IMR-90 (cell line): ENCODE results near the gene TYMS. TPM values are rescaled to one million over a fixed set of nuclear protein-coding genes. Genes with fewer than 3 reads are reported as not detected.

Experiments
- ATAC-seq: fragments of 200-7000 bp; cut with Tn5 transposase; 2 replicates; pipeline ENCODE4 v1.9.1; 2020; ENCODE audit warnings: low read depth, mild to moderate bottlenecking, moderate library complexity
- BruUV-seq: library from RNA; stranded (reverse); fragments of 400-500 nt; replicated peaks from 2 replicates; lab custom pipeline; 2021; lab: Mats Ljungman, UMichigan
- CTCF ChIA-PET: fragments of 300-600 bp; formaldehyde crosslinking; extraction: SDS; loops from one replicate; lab custom pipeline; 2021; ENCODE audit warnings: antibody characterized with exemption; lab: Yijun Ruan, JAX
- POLR2A ChIA-PET: fragments of 300-600 bp; sonication (Branson Sonifier 250); formaldehyde crosslinking; loops from one replicate; lab custom pipeline; 2022; ENCODE audit warnings: antibody characterized with exemption; ENCODE audit not compliant: unreplicated experiment; lab: Charles Lee
- DNase-seq: peaks from one replicate; pipeline ENCODE4 v3.0.0; 2013
- H2AFZ ChIP-seq: replicated peaks from 2 replicates; pipeline ENCODE3; 2013; ENCODE audit warnings: low read length, mild to moderate bottlenecking; ENCODE audit not compliant: poor library complexity
- H2AK5ac ChIP-seq: 2 replicates; pipeline ENCODE4 v1.6.1; 2013; ENCODE audit warnings: low read depth, low read length, inconsistent platforms
- H2AK9ac ChIP-seq: replicated peaks from 2 replicates; pipeline ENCODE3; 2013; ENCODE audit warnings: mild to moderate bottlenecking, low read depth, low read length, moderate library complexity; ENCODE audit not compliant: poor library complexity
- H2BK120ac ChIP-seq: 2 replicates; pipeline ENCODE4 v1.6.1; 2013; ENCODE audit warnings: low read depth, low read length, inconsistent platforms
- H2BK15ac ChIP-seq: 3 replicates; pipeline ENCODE4 v1.6.1; 2013; ENCODE audit warnings: low read depth, low read length, inconsistent platforms
- H2BK20ac ChIP-seq: 2 replicates; pipeline ENCODE4 v1.6.1; 2013; ENCODE audit warnings: low read depth, mild to moderate bottlenecking, inconsistent platforms, low read length, moderate library complexity
- H2BK5ac ChIP-seq: 2 replicates; pipeline ENCODE4 v1.6.1; 2013; ENCODE audit warnings: mild to moderate bottlenecking, low read depth, low read length, inconsistent platforms; ENCODE audit not compliant: poor library complexity, severe bottlenecking
- H3K14ac ChIP-seq: replicated peaks from 2 replicates; pipeline ENCODE4 v1.6.1; 2013; ENCODE audit warnings: low read depth, low read length, inconsistent platforms
- H3K18ac ChIP-seq: 2 replicates; pipeline ENCODE4 v1.6.1; 2013; ENCODE audit warnings: low read depth, low read length, control low read depth
- H3K23ac ChIP-seq: 2 replicates; pipeline ENCODE4 v1.6.1; 2013; ENCODE audit warnings: low read depth, low read length, inconsistent platforms
- H3K27ac ChIP-seq: 2 replicates; pipeline ENCODE4 v1.5.1; 2013; ENCODE audit warnings: mild to moderate bottlenecking, control low read depth, low read length; ENCODE audit not compliant: insufficient read depth
- H3K27me3 ChIP-seq: 2 replicates; pipeline ENCODE4 v1.6.1; 2013; ENCODE audit warnings: low read length; ENCODE audit not compliant: control insufficient read depth, insufficient read depth
- H3K36me3 ChIP-seq: 2 replicates; pipeline ENCODE4 v1.6.1; 2013; ENCODE audit warnings: low read length, mixed read lengths; ENCODE audit not compliant: control insufficient read depth, insufficient read depth
- H3K4ac ChIP-seq: 2 replicates; pipeline ENCODE4 v1.6.1; 2013; ENCODE audit warnings: low read depth, low read length, inconsistent platforms
- H3K4me1 ChIP-seq: 2 replicates; pipeline ENCODE4 v1.6.1; 2013; ENCODE audit warnings: low read length, mixed read lengths; ENCODE audit not compliant: control insufficient read depth, insufficient read depth
- H3K4me2 ChIP-seq: 2 replicates; pipeline ENCODE4 v1.6.1; 2013; ENCODE audit warnings: low read depth, mild to moderate bottlenecking, control low read depth, low read length, moderate library complexity
- H3K4me3 ChIP-seq: 2 replicates; pipeline ENCODE4 v1.5.1; 2013; ENCODE audit warnings: low read depth, mild to moderate bottlenecking, control low read depth, low read length, moderate library complexity; ENCODE audit not compliant: insufficient read depth
- H3K56ac ChIP-seq: 2 replicates; pipeline ENCODE4 v1.6.1; 2013; ENCODE audit warnings: low read length, inconsistent platforms; ENCODE audit not compliant: insufficient read depth; ENCODE audit errors: extremely low read depth
- H3K79me1 ChIP-seq, 2 experiments: 2 replicates each; pipeline ENCODE4 v1.6.1; 2013; ENCODE audit warnings: low read length in 2 of 2, inconsistent platforms in 1 of 2, low read depth in 1 of 2
- H3K9ac ChIP-seq: 2 replicates; pipeline ENCODE4 v1.6.1; 2013; ENCODE audit warnings: low read depth, low read length, control low read depth
- H3K9me1 ChIP-seq: 2 replicates; pipeline ENCODE4 v1.6.1; 2013; ENCODE audit warnings: low read length, inconsistent platforms; ENCODE audit not compliant: insufficient read depth
- H3K9me3 ChIP-seq: 2 replicates; pipeline ENCODE4 v1.6.1; 2013; ENCODE audit warnings: low read length; ENCODE audit not compliant: control insufficient read depth, insufficient read depth
- H4K20me1 ChIP-seq: 2 replicates; pipeline ENCODE4 v1.6.1; 2013; ENCODE audit warnings: low read length, inconsistent platforms; ENCODE audit not compliant: insufficient read depth
- H4K5ac ChIP-seq: 2 replicates; pipeline ENCODE4 v1.6.1; 2013; ENCODE audit warnings: mild to moderate bottlenecking, low read depth, low read length, control low read depth
- H4K8ac ChIP-seq, 2 experiments: 2 replicates each; pipeline ENCODE4 v1.6.1; 2013; ENCODE audit warnings: low read depth in 2 of 2, low read length in 2 of 2, control low read depth in 1 of 2, inconsistent platforms in 1 of 2
- H4K91ac ChIP-seq: 2 replicates; pipeline ENCODE4 v1.6.1; 2013; ENCODE audit warnings: low read depth, low read length, inconsistent platforms; ENCODE audit not compliant: insufficient read depth
- CEBPB ChIP-seq: IDR thresholded peaks from 2 replicates; pipeline ENCODE4 v1.6.1; 2012; ENCODE audit warnings: low read depth, low read length, improper control_type of control experiment
- CHD1 ChIP-seq: IDR thresholded peaks from 2 replicates; pipeline ENCODE4 v1.6.1; 2012; ENCODE audit warnings: low read depth, low read length, improper control_type of control experiment
- ELK1 ChIP-seq: fragments of 150-350 bp; IDR thresholded peaks from 2 replicates; pipeline ENCODE4 v1.6.1; 2016; ENCODE audit warnings: low read depth, mild to moderate bottlenecking, low read length, moderate library complexity, borderline replicate concordance
- FOS ChIP-seq: fragments of 150-350 bp; IDR thresholded peaks from 2 replicates; pipeline ENCODE4 v1.6.1; 2016; ENCODE audit warnings: low read depth, low read length
- MAFK ChIP-seq: IDR thresholded peaks from 2 replicates; pipeline ENCODE4 v1.6.1; 2012; ENCODE audit warnings: low read depth, low read length, improper control_type of control experiment
- MAZ ChIP-seq: IDR thresholded peaks from 2 replicates; pipeline ENCODE4 v1.6.1; 2012; ENCODE audit warnings: low read depth, mild to moderate bottlenecking, low read length, improper control_type of control experiment, moderate library complexity, borderline replicate concordance
- MXI1 ChIP-seq: IDR thresholded peaks from 2 replicates; pipeline ENCODE4 v1.6.1; 2012; ENCODE audit warnings: low read depth, mild to moderate bottlenecking, low read length, moderate library complexity, borderline replicate concordance
- NFE2L2 ChIP-seq: fragments of 150-350 bp; IDR thresholded peaks from 2 replicates; pipeline ENCODE4 v1.6.1; 2016; ENCODE audit warnings: low read depth, mild to moderate bottlenecking, low read length
- POLR2A ChIP-seq: IDR thresholded peaks from 2 replicates; pipeline ENCODE4 v1.6.1; 2012; ENCODE audit warnings: mild to moderate bottlenecking, low read depth, low read length
- RAD21 ChIP-seq: IDR thresholded peaks from 2 replicates; pipeline ENCODE4 v1.6.1; 2012; ENCODE audit warnings: low read length, improper control_type of control experiment
- RCOR1 ChIP-seq: IDR thresholded peaks from 2 replicates; pipeline ENCODE4 v1.6.1; 2012; ENCODE audit warnings: mild to moderate bottlenecking, low read length, improper control_type of control experiment; ENCODE audit not compliant: insufficient replicate concordance
- SMC3 ChIP-seq: fragments of 150-350 bp; IDR thresholded peaks from 2 replicates; pipeline ENCODE4 v1.6.1; 2016; ENCODE audit warnings: low read depth, mild to moderate bottlenecking, antibody characterized with exemption, low read length, moderate library complexity
- WGBS, 2 experiments: methylation state at CpG; one replicate each; pipeline versions ENCODE4 v1.1.5 to v1.1.7; 2013; ENCODE audit warnings: missing lambda C conversion rate in 2 of 2; ENCODE audit not compliant: insufficient read length in 1 of 2; ENCODE audit errors: extremely low coverage in 2 of 2; 5-methylcytosine and 5-hydroxymethylcytosine counted together
- dilution Hi-C: fragments of 300-500 bp; cut with HindIII; formaldehyde crosslinking; loops from one replicate; pipeline ENCODE4 v1.14.3; 2018; ENCODE audit warnings: low sequenced_read_pairs; ENCODE audit not compliant: unreplicated experiment
- in situ Hi-C: fragments of 300-500 bp; cut with MboI; formaldehyde crosslinking; loops from 3 replicates; pipeline ENCODE4 v1.14.3; 2019; ENCODE audit warnings: low sequenced_read_pairs, inconsistent platforms, mixed read lengths
- intact Hi-C: fragments of 100-400 bp; cut with micrococcal nuclease; formaldehyde crosslinking; loops from 2 replicates; pipeline ENCODE4 v1.10.0; 2022
- polyA plus RNA-seq, 3 experiments: library from polyadenylated mRNA; depleted of rRNA; stranded (reverse); fragments of >200 nt; gene quantifications; 2 replicates each; pipeline ENCODE4 v1.2.3, GENCODE V29; 2012; ENCODE audit warnings: low replicate concordance in 1 of 3
- total RNA-seq: library from RNA; depleted of rRNA; stranded (reverse); fragments of >200 nt; gene quantifications from 2 replicates; pipeline ENCODE4 v1.2.3, GENCODE V29; 2012
- TF ChIP-seq, protein P1 (sequence below): conservative IDR thresholded peaks from 2 replicates; pipeline ENCODE4 v1.5.1; 2012; ENCODE audit warnings: mild to moderate bottlenecking, low read depth, low read length, improper control_type of control experiment
- TF ChIP-seq, protein P2 (sequence below): fragments of 150-350 bp; IDR thresholded peaks from 2 replicates; pipeline ENCODE4 v1.6.1; 2017; ENCODE audit warnings: mild to moderate bottlenecking, antibody characterized with exemption, low read length, low read depth

Gene TYMS
- total and polyA plus RNA-seq, 2 of the 4 experiments (the other 2 are of a cell fraction), result 28.3 to 92.2 TPM

DNA sequence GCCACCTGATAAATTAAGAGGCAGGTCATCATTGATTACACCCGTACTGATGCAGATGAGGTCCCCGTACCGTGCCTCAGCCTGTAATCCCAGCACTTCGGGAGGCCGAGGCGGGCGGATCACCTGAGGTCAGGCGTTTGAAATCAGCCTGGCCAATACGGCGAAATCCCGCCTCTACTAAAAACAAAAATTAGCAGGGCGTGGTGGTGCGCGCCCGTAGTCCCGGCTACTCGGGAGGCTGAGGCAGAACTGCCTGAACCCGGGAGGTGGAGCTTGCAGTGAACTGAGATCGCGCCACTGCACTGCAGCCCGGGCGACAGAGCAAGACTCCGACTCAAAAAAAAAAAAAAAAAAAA, 55.7 kb downstream of the TYMS start:
- intact Hi-C loops (loop anchor here (5.0 kb wide), 1 partner anchor 56 kb away; the partner anchor contains the start of gene TYMS), dilution Hi-C loops (no loop called here), in situ Hi-C loops (no loop called here)
- Histone ChIP-seq H3K9me3 (peaks cover 6% of the 10 kb centered on the region; the same call in 1 of the 2 replicates), H3K4ac (no peak overlapping the region), H2BK15ac (no peak overlapping the region), H4K20me1 (peaks cover 6% of the 10 kb centered on the region; the same call in 1 of the 2 replicates), H3K14ac (no peak overlapping the region), H3K9me1 (peaks cover 4% of the 10 kb centered on the region), H3K4me1 (no peaks in the 10 kb centered on the region), H3K18ac (no peak overlapping the region), H2AFZ (peak overlapping the region; percentile 88), H3K56ac (no peak overlapping the region), H3K27me3 (no peaks in the 10 kb centered on the region), H4K91ac (no peak overlapping the region), H3K23ac (no peak overlapping the region), H3K27ac (no peak overlapping the region), H3K4me3 (no peak overlapping the region), H3K9ac (no peak overlapping the region), H2AK9ac (no peak overlapping the region), H2AK5ac (no peak overlapping the region), H2BK20ac (no peak overlapping the region), H3K4me2 (no peak overlapping the region), H4K8ac (peak overlapping the region in 1 of 2 experiments; percentile 25; a peak in 2 of 4 replicates), H3K79me1 (peaks cover 21 to 32% of the 10 kb centered on the region in 2 experiments), H3K36me3 (peaks cover 3% of the 10 kb centered on the region; the same call in 1 of the 2 replicates), H4K5ac (no peak overlapping the region), H2BK120ac (no peak overlapping the region), H2BK5ac (no peak overlapping the region)
- TF ChIP-seq CHD1 (no peak), NFE2L2 (no peak), MAZ (no peak), CEBPB (no peak), FOS (no peak), RAD21 (no peak), SMC3 (no peak), MXI1 (no peak), ELK1 (no peak), POLR2A (no peak), RCOR1 (no peak), MAFK (no peak)
- TF ChIP-seq, protein P1, sequence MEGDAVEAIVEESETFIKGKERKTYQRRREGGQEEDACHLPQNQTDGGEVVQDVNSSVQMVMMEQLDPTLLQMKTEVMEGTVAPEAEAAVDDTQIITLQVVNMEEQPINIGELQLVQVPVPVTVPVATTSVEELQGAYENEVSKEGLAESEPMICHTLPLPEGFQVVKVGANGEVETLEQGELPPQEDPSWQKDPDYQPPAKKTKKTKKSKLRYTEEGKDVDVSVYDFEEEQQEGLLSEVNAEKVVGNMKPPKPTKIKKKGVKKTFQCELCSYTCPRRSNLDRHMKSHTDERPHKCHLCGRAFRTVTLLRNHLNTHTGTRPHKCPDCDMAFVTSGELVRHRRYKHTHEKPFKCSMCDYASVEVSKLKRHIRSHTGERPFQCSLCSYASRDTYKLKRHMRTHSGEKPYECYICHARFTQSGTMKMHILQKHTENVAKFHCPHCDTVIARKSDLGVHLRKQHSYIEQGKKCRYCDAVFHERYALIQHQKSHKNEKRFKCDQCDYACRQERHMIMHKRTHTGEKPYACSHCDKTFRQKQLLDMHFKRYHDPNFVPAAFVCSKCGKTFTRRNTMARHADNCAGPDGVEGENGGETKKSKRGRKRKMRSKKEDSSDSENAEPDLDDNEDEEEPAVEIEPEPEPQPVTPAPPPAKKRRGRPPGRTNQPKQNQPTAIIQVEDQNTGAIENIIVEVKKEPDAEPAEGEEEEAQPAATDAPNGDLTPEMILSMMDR, result no peak
- TF ChIP-seq, protein P2, sequence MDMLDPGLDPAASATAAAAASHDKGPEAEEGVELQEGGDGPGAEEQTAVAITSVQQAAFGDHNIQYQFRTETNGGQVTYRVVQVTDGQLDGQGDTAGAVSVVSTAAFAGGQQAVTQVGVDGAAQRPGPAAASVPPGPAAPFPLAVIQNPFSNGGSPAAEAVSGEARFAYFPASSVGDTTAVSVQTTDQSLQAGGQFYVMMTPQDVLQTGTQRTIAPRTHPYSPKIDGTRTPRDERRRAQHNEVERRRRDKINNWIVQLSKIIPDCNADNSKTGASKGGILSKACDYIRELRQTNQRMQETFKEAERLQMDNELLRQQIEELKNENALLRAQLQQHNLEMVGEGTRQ, result no peak
- POLR2A ChIA-PET, result no interaction called here
- 84% methylated on average over 8 of the region's 23 CpGs; no CpG with 5 or more reads in 1 of the 2 experiments for WGBS, 2 experiments
- CTCF ChIA-PET, result interaction anchor here (0.6 to 2.0 kb wide), 7 partner anchors 11 to 126 kb away, joined by 3 to 4 read pairs (median 3); no protein-coding TSS in a partner anchor
- no peak for ATAC-seq
- no peak for DNase-seq
- no TSS peak for BruUV-seq
